OCI-LY1 (cell line): ENCODE data around the gene DDX4.

Source experiments
- H2AFZ ChIP-seq: fragments of 200-600 bp; sonication (generic), shearing (Covaris generic); 2 replicates; pipeline ENCODE4 v1.6.0; 2014; ENCODE audit warnings: antibody characterized with exemption, mild to moderate bottlenecking, low read length
- H3F3A ChIP-seq: fragments of 200-600 bp; sonication (generic), shearing (Covaris generic); 2 replicates; pipeline ENCODE4 v1.6.0; 2014; ENCODE audit warnings: mild to moderate bottlenecking, antibody characterized with exemption, low read length, moderate library complexity; ENCODE audit not compliant: insufficient read depth
- H3K27ac ChIP-seq: fragments of 200-600 bp; sonication (generic); 2 replicates; pipeline ENCODE4 v1.5.1; 2014; ENCODE audit warnings: low read length, mixed run types, mild to moderate bottlenecking, low read depth; ENCODE audit not compliant: poor library complexity, severe bottlenecking
- H3K27me3 ChIP-seq: fragments of 200-600 bp; sonication (generic); 2 replicates; pipeline ENCODE4 v1.6.0; 2014; ENCODE audit warnings: antibody characterized with exemption, mild to moderate bottlenecking, low read length, moderate library complexity; ENCODE audit not compliant: insufficient read depth
- H3K36me3 ChIP-seq: fragments of 200-600 bp; sonication (generic); 2 replicates; pipeline ENCODE4 v1.6.1; 2014; ENCODE audit warnings: mild to moderate bottlenecking, antibody characterized with exemption, low read length, moderate library complexity, mixed read lengths; ENCODE audit not compliant: insufficient read depth
- H3K4me1 ChIP-seq: fragments of 200-600 bp; sonication (generic); 2 replicates; pipeline ENCODE4 v1.5.1; 2014; ENCODE audit warnings: mild to moderate bottlenecking, low read length, moderate library complexity; ENCODE audit not compliant: insufficient read depth, severe bottlenecking
- H3K4me2 ChIP-seq: fragments of 200-600 bp; sonication (generic), shearing (Covaris generic); 2 replicates; pipeline ENCODE4 v1.6.1; 2014; ENCODE audit warnings: low read length
- H3K4me3 ChIP-seq: fragments of 200-600 bp; sonication (generic); 2 replicates; pipeline ENCODE4 v1.5.1; 2014; ENCODE audit warnings: low read length, low read depth, mild to moderate bottlenecking, mixed read lengths; ENCODE audit not compliant: poor library complexity, severe bottlenecking
- H3K79me2 ChIP-seq: fragments of 200-600 bp; shearing (Covaris generic); 2 replicates; pipeline ENCODE4 v1.6.1; 2016; ENCODE audit warnings: mixed run types, low read length, mixed read lengths; ENCODE audit not compliant: insufficient read depth
- H3K9ac ChIP-seq: fragments of 200-600 bp; sonication (generic), shearing (Covaris generic); 2 replicates; pipeline ENCODE4 v1.6.1; 2014; ENCODE audit warnings: mild to moderate bottlenecking, low read length, mixed read lengths
- H3K9me2 ChIP-seq: fragments of 200-600 bp; sonication (generic), shearing (Covaris generic); 2 replicates; pipeline ENCODE4 v1.6.1; 2014; ENCODE audit warnings: low read depth, mild to moderate bottlenecking, low read length, mixed read lengths
- H3K9me3 ChIP-seq: fragments of 200-600 bp; shearing (Covaris generic); 2 replicates; pipeline ENCODE4 v1.6.1; 2014; ENCODE audit warnings: low read length, mixed read lengths
- H4K20me1 ChIP-seq: fragments of 200-600 bp; sonication (generic), shearing (Covaris generic); 2 replicates; pipeline ENCODE4 v1.6.0; 2016; ENCODE audit warnings: mild to moderate bottlenecking, low read length; ENCODE audit not compliant: insufficient read depth
- CTCF ChIP-seq: fragments of 200-600 bp; sonication (generic), shearing (Covaris generic); IDR thresholded peaks from 2 replicates; pipeline ENCODE4 v1.5.1; 2017; ENCODE audit warnings: mild to moderate bottlenecking, antibody characterized with exemption, low read length, moderate library complexity, mixed read lengths
- EZH2 ChIP-seq: fragments of 200-600 bp; sonication (generic), shearing (Covaris generic); IDR thresholded peaks from 2 replicates; pipeline ENCODE4 v1.8.0; 2017; ENCODE audit warnings: borderline replicate concordance, mixed run types, mild to moderate bottlenecking, antibody characterized with exemption, low read length, moderate library complexity, mixed read lengths

DDX4 gene

GRCh38 chr5:55864606-55865541 is 127.0 kb downstream of the DDX4 start:
- Histone ChIP-seq H2AFZ (no peak overlapping the region), H3K9me2 (no peaks in the 10 kb centered on the region), H3K9me3 (no peaks in the 10 kb centered on the region), H3F3A (no peaks in the 10 kb centered on the region), H3K27ac (no peak overlapping the region), H3K4me3 (no peak overlapping the region), H3K36me3 (no peaks in the 10 kb centered on the region), H3K27me3 (no peaks in the 10 kb centered on the region), H3K9ac (no peak overlapping the region), H3K4me2 (no peak overlapping the region), H4K20me1 (no peaks in the 10 kb centered on the region), H3K79me2 (no peaks in the 10 kb centered on the region), H3K4me1 (no peaks in the 10 kb centered on the region)
- TF ChIP-seq EZH2 (no peak), CTCF (no peak)

GRCh38 chr5:55865831-55866230 is 128.0 kb downstream of the DDX4 start:
- H3K9me2 ChIP-seq, result no peaks in the 10 kb centered on the region
- H3K4me1 ChIP-seq, result no peaks in the 10 kb centered on the region
- H4K20me1 ChIP-seq, result no peaks in the 10 kb centered on the region
- H3K9me3 ChIP-seq, result no peaks in the 10 kb centered on the region
- H3K27ac ChIP-seq, result no peak overlapping the region
- H3K4me3 ChIP-seq, result no peak overlapping the region
- no peak overlapping the region for H3K4me2 ChIP-seq
- no peak overlapping the region for H3K9ac ChIP-seq
- H3K27me3 ChIP-seq, result no peaks in the 10 kb centered on the region
- no peaks in the 10 kb centered on the region for H3K36me3 ChIP-seq
- no peak for TF ChIP-seq EZH2
- H3K79me2 ChIP-seq, result no peaks in the 10 kb centered on the region
- H3F3A ChIP-seq, result no peaks in the 10 kb centered on the region
- H2AFZ ChIP-seq, result no peak overlapping the region

- Histone ChIP-seq H2AFZ (no peak overlapping the region), H3K79me2 (no peaks in the 10 kb centered on the region), H3K9ac (no peak overlapping the region), H4K20me1 (no peaks in the 10 kb centered on the region), H3K9me3 (no peaks in the 10 kb centered on the region), H3K36me3 (no peaks in the 10 kb centered on the region), H3K27me3 (no peaks in the 10 kb centered on the region), H3K4me3 (no peak overlapping the region), H3F3A (no peaks in the 10 kb centered on the region), H3K9me2 (no peaks in the 10 kb centered on the region), H3K4me1 (no peaks in the 10 kb centered on the region), H3K27ac (no peak overlapping the region), H3K4me2 (no peak overlapping the region)
- no peak for TF ChIP-seq EZH2
- no peak for TF ChIP-seq CTCF
These were observed 128.6 kb downstream of the DDX4 start for GRCh38 chr5:55866485-55866884.
